Fibroblast of peridontal ligament (primary cell): Measurements from ENCODE around the gene SDCCAG8.

Experiments
- DNase-seq: peaks from one replicate; pipeline ENCODE4 v3.0.0-alpha.2; 2010; ENCODE audit errors: extremely low read depth

Gene SDCCAG8

DNA sequence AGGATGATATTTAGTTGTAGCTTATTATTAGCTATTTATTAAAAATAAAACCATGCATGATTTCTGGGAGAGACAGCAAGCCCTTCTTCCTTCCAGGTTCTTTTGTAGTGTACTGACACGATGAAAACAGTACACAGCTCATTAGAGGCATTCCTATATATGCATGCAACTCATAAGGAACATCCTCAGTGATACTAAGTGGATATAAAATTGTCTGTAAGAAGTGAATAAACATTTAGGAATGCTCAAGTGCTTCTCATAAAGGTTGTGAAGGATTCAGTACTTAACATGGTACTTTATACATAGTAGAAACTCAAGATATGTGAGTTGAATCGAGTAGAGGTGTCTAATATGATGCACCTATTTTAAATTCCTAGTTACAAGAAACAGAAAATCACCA lies 287.7 kb downstream of the SDCCAG8 start:
- DNase-seq, result no peak

DNA sequence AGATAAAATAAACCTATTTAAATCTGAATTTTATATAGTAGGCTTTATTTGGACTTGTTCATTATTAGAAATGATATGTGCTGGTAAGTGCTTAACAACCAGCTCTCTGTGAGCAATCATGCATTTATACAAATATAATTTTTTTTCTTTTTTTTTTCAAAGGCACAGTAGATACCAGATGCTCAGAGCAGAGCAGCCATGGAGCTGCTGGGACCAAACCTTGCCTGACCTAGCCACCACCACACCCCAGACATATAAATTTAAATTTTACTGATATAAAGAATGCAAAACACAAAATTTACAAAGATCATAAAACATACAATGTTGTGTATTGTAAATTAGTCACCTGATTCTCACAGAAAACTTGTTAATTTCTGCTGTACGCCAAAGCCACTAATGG lies 290.6 kb downstream of the SDCCAG8 start:
- DNase-seq, result no peak

DNA sequence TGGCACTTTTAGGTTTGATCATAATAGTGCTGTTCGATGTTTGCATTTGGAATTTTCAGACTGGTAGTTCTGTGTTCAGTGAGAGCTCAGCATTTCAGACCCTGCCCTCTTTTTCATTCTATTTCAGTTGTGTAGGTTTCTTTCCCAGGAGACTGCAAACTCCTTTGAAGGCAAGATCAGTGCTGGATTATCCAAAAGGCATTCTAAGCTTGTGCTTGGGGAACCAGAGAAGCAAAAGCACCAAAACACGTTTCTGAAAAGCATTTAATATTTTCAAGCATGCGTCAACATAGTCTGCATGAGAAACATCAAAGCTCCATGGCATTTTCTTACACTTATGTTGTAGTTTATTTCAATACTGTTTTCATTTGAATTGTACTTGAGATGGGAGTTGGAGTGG lies 292.1 kb downstream of the SDCCAG8 start:
- no peak for DNase-seq

DNA sequence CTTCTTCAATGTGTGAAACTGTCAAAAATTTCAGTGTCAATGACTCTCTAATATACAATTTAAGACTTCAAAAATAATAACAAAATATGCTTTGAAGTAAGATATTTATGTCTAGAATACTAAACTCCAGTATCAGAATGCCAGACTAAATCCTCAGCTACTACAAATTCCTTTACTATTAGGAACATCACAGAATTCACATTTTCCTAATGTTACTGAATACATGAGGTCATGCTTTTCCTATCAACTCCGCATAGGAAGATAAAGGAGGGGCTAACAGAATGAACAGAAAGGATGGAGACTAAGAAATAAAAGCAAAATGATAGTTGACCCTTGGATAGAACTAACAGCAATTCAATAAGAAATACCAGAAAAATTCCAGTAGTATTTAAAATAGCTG lies 292.7 kb downstream of the SDCCAG8 start:
- DNase-seq, result no peak

DNA sequence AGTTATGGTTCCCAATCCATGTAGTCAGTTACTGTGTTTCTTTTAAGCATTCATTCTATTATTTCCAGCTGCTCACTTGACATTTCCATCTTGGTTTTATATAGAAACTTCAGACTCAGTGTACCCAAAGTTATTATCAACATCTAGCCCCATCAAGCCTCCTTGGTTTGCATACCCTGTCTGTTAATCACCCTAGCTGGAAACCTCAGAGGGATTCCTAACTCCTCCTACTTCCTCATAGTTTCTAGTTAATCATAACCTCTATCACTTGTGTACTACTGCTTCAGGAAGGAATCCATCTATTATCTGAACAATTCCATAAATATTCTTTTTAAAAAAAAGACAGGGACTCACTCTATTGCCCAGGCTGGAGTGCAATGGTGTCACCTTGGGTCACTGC lies 293.3 kb downstream of the SDCCAG8 start:
- DNase-seq, result peak; percentile 42
